ENCODE results near the gene MAPT.

The MAPT gene

GRCh38 chr17:45927247-45927646, 32.9 kb downstream of the MAPT start:
- no peaks in the 10 kb centered on the region for H3K27me3 ChIP-seq (replicated peaks; ENCODE audit: insufficient read depth, low read length)
- no peaks in the 10 kb centered on the region for H3F3A ChIP-seq (ENCODE audit: insufficient read depth, low read length)
- no peak overlapping the region for H3K4me3 ChIP-seq (ENCODE audit: low read length)
- no peak overlapping the region for H3K27ac ChIP-seq (ENCODE audit: low read length)
- no peak overlapping the region for H3K4me2 ChIP-seq (ENCODE audit: low read depth, low read length)
- TF ChIP-seq EZH2phosphoT487 (IDR thresholded peaks at IDR 0.05; ENCODE audit: low read length) (no peak), EZH2 (optimal IDR thresholded peaks at IDR 0.05; ENCODE audit: low read depth, low read length) (no peak)
- TF ChIP-seq, protein P1, sequence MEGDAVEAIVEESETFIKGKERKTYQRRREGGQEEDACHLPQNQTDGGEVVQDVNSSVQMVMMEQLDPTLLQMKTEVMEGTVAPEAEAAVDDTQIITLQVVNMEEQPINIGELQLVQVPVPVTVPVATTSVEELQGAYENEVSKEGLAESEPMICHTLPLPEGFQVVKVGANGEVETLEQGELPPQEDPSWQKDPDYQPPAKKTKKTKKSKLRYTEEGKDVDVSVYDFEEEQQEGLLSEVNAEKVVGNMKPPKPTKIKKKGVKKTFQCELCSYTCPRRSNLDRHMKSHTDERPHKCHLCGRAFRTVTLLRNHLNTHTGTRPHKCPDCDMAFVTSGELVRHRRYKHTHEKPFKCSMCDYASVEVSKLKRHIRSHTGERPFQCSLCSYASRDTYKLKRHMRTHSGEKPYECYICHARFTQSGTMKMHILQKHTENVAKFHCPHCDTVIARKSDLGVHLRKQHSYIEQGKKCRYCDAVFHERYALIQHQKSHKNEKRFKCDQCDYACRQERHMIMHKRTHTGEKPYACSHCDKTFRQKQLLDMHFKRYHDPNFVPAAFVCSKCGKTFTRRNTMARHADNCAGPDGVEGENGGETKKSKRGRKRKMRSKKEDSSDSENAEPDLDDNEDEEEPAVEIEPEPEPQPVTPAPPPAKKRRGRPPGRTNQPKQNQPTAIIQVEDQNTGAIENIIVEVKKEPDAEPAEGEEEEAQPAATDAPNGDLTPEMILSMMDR (IDR thresholded peaks at IDR 0.05; ENCODE audit: low read length), result no peak
- no peaks in the 10 kb centered on the region for H3K4me1 ChIP-seq (ENCODE audit: low read length)
- H3K9me3 ChIP-seq (replicated peaks; ENCODE audit: insufficient read depth, low read length), result no peaks in the 10 kb centered on the region
- DNase-seq, result no peak
- peaks cover 5% of the 10 kb centered on the region; the same call in 1 of the 2 replicates for H4K20me1 ChIP-seq (ENCODE audit: insufficient read depth, low read length)
- no peaks in the 10 kb centered on the region for H3K79me2 ChIP-seq (ENCODE audit: low read length)
- no peaks in the 10 kb centered on the region for H3K36me3 ChIP-seq (replicated peaks; ENCODE audit: insufficient read depth, low read length)
- no peak overlapping the region for H3K9ac ChIP-seq (ENCODE audit: low read length)
- H2AFZ ChIP-seq (ENCODE audit: low read length), result no peak overlapping the region
- H3K9me2 ChIP-seq (replicated peaks; ENCODE audit: insufficient read depth, low read length), result no peaks in the 10 kb centered on the region

DNA sequence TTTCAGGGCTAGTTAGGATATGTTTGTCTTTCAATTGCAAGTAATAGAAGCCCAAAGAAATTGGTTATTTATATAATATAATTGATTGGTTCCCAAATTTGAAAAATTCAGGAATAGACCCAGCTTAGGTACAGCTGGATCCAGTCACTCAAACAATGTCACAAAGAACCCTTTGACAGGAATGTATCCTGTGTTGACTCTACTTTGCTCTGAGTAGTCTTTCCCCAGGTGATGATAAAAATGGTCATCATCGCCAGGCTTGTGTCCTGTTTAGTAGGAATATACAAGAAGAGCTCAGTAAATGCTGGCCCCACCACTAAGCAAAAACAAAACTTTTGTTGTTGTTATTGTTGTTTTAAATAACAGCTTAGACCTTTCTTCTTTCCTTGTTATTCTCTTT, 35.0 kb downstream of the MAPT start:
- no peaks in the 10 kb centered on the region for H3K27me3 ChIP-seq (replicated peaks; ENCODE audit: insufficient read depth, low read length)
- no peak overlapping the region for H3K4me2 ChIP-seq (ENCODE audit: low read depth, low read length)
- no peak overlapping the region for H3K4me3 ChIP-seq (ENCODE audit: low read length)
- no peak overlapping the region for H3K27ac ChIP-seq (ENCODE audit: low read length)
- no peak for TF ChIP-seq EZH2phosphoT487 (IDR thresholded peaks at IDR 0.05; ENCODE audit: low read length)
- TF ChIP-seq, protein P1 (IDR thresholded peaks at IDR 0.05; ENCODE audit: low read length), result no peak
- no peak for TF ChIP-seq EZH2 (optimal IDR thresholded peaks at IDR 0.05; ENCODE audit: low read depth, low read length)
- H3K9me2 ChIP-seq (replicated peaks; ENCODE audit: insufficient read depth, low read length), result no peaks in the 10 kb centered on the region
- H4K20me1 ChIP-seq (ENCODE audit: insufficient read depth, low read length), result peaks cover 5% of the 10 kb centered on the region; the same call in 1 of the 2 replicates
- no peaks in the 10 kb centered on the region for H3K9me3 ChIP-seq (replicated peaks; ENCODE audit: insufficient read depth, low read length)
- H3K9ac ChIP-seq (ENCODE audit: low read length), result no peak overlapping the region
- H3K4me1 ChIP-seq (ENCODE audit: low read length), result no peaks in the 10 kb centered on the region
- H3F3A ChIP-seq (ENCODE audit: insufficient read depth, low read length), result no peaks in the 10 kb centered on the region
- H3K36me3 ChIP-seq (replicated peaks; ENCODE audit: insufficient read depth, low read length), result no peaks in the 10 kb centered on the region
- DNase-seq, result no peak
- no peaks in the 10 kb centered on the region for H3K79me2 ChIP-seq (ENCODE audit: low read length)
- H2AFZ ChIP-seq (ENCODE audit: low read length), result no peak overlapping the region

- Histone ChIP-seq H3K79me2 (ENCODE audit: low read length) (no peaks in the 10 kb centered on the region), H3K27me3 (replicated peaks; ENCODE audit: insufficient read depth, low read length) (no peaks in the 10 kb centered on the region), H3K4me1 (ENCODE audit: low read length) (no peaks in the 10 kb centered on the region), H3K4me2 (ENCODE audit: low read depth, low read length) (no peak overlapping the region), H3K36me3 (replicated peaks; ENCODE audit: insufficient read depth, low read length) (no peaks in the 10 kb centered on the region), H3F3A (ENCODE audit: insufficient read depth, low read length) (no peaks in the 10 kb centered on the region), H3K9me2 (replicated peaks; ENCODE audit: insufficient read depth, low read length) (no peaks in the 10 kb centered on the region), H3K4me3 (ENCODE audit: low read length) (no peak overlapping the region), H3K27ac (ENCODE audit: low read length) (no peak overlapping the region), H3K9ac (ENCODE audit: low read length) (no peak overlapping the region), H2AFZ (ENCODE audit: low read length) (no peak overlapping the region), H3K9me3 (replicated peaks; ENCODE audit: insufficient read depth, low read length) (no peaks in the 10 kb centered on the region), H4K20me1 (ENCODE audit: insufficient read depth, low read length) (peaks cover 5% of the 10 kb centered on the region; the same call in 1 of the 2 replicates)
- TF ChIP-seq, protein P1 (IDR thresholded peaks at IDR 0.05; ENCODE audit: low read length), result no peak
- no peak for TF ChIP-seq EZH2phosphoT487 (IDR thresholded peaks at IDR 0.05; ENCODE audit: low read length)
- no peak for TF ChIP-seq EZH2 (optimal IDR thresholded peaks at IDR 0.05; ENCODE audit: low read depth, low read length)
- DNase-seq, result no peak
These were observed 36.1 kb downstream of the MAPT start for GRCh38 chr17:45930420-45930951.
